ENCODE data around the gene CTNNA2.

CTNNA2 gene

GRCh38 chr2:80519699-80520291, 1006.9 kb downstream of the CTNNA2 start:
- DNase-seq = no peak

DNA sequence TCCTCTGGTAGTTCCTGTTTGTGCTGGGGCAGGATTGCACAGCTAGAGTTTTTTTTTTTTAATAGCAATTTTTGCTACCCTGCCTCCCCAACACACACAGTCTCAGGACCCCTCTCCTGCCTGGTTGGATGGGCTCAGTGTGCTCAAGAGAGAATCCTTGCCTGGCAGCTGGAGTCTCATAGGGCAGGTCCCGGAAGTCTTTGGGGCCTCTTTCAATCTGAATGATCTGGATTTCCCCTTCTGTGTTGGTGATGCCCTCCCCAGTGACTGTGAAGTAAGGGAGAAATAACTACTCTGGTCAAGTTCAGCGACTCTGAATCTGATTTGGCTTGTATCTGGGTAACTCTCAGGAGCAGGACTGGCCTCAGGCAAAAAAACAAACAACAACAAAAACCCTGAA, 1012.3 kb downstream of the CTNNA2 start:
- DNase-seq = no peak

DNA sequence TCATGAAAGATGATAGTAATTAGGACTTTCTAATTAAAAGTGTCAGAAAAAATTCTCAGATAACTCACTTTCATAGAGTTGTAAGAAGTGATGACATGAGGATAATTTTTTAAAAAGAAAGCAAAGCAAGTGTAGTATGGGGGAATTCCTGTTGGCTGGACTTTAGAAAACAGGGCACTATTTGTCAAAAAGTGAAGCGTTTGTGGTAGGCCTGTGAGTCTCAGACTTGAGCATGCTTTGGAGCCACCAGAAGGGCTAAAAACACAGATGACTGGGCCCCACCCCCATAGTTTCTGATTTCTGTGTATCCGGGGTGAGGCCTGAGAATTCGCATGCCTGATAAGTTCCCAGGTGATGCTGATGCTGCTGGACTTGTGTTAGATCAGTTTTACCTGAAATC, 1014.3 kb downstream of the CTNNA2 start:
- DNase-seq = no peak

DNA sequence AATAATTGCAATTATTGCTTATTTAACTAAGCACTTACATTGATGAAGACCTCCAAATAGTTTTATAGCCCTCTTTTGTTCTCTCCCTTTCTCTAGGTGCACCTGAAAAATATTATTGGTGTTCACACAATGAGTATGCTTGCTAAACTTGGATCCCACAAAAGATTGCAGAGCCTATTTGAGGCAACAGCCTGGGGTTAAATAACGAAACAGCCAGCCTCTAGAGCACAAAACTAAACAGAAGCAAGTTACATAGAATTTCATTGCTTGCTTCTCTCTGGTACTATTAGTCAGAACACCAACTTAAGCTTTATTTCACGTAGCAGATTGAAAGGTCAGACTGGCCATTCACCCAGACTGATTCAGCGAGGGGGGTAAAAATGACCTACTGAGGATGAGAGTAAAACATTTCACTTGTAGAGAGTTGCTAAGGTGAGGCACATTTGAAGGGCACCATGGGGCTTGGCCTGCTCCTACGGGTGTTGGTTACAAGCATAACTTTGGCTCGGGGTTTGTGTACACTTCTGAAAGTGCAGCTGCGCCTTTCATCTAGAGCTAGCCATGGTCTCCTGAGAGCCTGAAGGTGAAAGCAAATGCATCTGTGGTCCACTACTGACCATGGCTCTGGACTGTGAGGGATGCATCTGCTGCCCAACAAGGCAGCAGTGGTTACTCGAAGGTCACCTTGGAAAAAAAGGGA, 1016.8 kb downstream of the CTNNA2 start:
- no peak for DNase-seq

GRCh38 chr2:80530442-80531064, 1017.7 kb downstream of the CTNNA2 start:
- DNase-seq = no peak

- no peak for DNase-seq
Observed at GRCh38 chr2:80531319-80531718, 1018.5 kb downstream of the CTNNA2 start.

DNA sequence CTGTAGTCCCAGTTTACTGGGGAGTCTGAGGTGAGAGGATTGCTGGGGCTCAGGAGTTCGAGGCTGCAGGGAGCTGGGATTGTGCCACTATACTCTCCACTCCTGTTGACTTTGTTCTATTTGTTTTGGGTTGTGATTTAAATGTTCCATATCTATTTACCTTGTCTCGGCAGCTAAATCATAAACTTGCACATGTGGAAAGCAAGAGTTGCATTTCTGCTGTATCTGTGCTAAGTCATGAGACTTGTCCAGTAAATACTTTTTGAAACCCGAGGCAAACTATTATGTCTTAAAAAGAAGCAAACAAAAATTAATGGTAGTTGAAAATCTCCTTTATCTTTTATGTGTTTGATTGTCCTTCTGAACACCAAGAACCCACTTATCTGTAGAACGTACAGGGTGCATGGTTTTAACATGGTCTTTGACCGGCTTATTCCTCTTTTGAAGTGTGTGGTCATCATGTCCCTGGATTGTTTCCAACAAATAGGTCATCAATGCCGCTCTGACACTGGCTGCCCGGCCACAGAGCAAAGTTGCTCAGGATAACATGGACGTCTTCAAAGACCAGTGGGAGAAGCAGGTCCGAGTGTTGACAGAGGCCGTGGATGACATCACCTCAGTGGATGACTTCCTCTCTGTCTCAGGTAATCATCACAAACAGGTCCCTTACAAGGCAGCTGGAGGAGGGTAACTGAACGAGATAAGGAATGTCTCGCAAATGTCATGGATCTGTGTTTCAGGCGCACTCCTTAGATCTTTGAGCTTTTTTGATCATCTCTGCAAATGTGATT, 1032.8 kb downstream of the CTNNA2 start:
- DNase-seq = no peak

- no peak for DNase-seq
Observed at GRCh38 chr2:80546766-80547165, 1033.9 kb downstream of the CTNNA2 start.

DNA sequence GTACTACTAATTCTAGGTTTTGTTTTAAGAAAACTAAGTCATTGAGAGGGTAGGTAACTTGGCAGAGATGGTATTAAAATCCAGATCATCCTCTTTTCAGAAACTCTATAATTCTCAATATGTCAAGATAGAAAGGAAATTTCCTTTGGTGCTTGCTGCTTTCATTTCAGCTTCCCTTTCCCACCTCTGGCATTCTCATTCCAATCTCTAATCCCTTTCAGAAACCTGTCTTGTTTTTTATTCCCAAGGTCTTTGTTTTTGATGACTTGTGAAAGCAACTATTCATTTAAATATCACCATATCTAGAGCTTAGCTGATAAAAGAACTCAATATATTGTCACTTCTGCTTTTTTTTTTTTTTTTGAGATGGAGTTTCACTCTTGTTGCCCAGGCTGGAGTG, 1034.5 kb downstream of the CTNNA2 start:
- DNase-seq = no peak

GRCh38 chr2:80548469-80548868, 1035.6 kb downstream of the CTNNA2 start:
- no peak for DNase-seq

DNA sequence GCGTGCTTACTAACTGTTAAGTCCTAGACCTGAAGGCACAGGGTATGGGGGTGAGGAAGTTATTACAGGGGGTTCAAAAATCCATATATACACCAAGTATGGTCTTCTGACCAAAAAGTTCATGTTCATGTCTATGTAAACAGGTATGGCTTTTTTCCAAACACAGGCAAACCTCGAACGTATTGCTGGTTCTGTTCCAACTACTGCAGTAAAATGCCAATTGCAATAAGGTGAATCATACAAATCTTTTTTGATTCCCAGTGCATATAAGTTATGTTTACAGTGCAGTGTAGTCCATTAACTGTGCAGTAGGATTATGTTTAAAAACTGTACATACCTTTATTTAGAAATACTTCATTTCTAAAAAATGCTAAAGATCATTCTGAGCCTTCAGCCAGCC, 1037.0 kb downstream of the CTNNA2 start:
- DNase-seq = no peak

DNA sequence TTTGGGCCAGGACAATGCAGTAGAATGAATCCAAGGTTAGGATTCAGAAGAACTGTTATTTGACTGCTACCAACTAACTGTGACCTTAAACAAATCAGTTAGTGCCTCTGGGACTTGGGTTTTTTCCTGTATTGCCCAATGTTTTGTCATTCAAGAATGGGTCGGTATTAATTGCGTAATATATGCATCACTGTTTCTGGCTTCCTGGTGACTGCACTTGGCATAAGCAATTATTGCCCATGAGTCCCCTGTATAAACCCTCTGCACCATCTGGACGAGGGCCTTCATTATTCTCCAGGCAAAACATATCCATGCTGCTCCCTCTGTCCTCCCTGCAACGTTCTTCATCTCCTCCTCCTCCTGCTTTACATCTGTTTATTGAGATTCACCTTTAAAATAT, 1047.5 kb downstream of the CTNNA2 start:
- no peak for DNase-seq

GRCh38 chr2:80568011-80568410, 1055.2 kb downstream of the CTNNA2 start:
- DNase-seq = no peak

DNA sequence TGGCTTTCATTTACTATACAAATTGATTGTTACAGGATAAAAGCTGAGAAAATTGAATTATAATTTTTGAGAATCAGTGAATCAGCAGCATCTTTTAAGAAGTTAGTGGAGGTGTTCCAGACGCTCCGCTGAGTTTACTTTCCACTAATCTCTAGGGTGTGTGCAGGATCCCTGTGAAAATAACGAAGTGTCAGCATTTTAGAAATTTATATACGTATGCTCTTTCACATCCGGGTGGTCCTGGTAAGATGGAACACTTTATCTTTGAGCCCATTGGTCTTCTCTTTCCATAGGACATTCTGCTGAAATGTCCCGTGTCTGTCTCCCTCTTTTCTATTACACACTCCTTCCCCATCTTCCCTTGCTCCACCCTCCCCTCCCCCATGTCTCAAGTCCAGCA, 1060.3 kb downstream of the CTNNA2 start:
- no peak for DNase-seq

- DNase-seq = no peak
Observed at GRCh38 chr2:80573950-80574349, 1061.1 kb downstream of the CTNNA2 start.

- DNase-seq = no peak
Observed at GRCh38 chr2:80579756-80580155, 1066.9 kb downstream of the CTNNA2 start.

DNA sequence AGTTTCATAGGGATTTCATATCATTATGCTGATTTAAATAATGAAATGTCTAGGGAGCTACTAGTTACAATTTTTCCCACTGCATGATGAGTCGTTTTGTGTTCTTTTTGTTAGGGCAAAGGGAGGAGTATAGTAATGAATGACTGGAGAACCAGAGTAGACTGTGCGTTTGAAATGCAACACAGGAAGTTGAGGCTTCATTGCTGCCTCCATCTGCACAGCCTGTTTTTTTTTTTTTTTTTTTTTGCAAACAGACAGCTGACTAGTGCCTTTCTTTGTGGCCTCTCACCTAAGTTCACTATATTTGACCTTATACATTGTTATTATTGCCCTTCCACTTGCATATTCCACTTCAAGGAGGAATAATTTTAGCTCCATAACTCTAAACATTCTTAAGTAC, 1078.4 kb downstream of the CTNNA2 start:
- DNase-seq = no peak

DNA sequence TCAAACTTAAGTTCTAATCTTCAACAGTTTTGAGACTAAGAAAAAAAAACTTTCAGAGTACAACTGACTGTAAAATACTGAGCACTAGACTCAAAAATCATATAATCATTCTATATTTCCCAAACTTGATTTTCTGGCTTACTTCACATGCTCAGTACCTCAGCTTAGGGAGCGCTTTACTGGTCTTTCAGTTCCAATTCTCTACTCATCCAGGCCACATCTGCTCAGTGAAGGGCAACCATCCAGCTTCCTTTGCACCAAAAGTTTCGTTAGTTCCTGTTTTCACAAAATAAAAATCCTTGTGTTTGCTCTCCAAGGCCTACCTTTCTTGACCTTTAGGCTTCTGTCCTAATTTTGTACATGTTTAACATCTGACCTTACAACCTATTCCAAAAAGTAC, 1079.3 kb downstream of the CTNNA2 start:
- no peak for DNase-seq

DNA sequence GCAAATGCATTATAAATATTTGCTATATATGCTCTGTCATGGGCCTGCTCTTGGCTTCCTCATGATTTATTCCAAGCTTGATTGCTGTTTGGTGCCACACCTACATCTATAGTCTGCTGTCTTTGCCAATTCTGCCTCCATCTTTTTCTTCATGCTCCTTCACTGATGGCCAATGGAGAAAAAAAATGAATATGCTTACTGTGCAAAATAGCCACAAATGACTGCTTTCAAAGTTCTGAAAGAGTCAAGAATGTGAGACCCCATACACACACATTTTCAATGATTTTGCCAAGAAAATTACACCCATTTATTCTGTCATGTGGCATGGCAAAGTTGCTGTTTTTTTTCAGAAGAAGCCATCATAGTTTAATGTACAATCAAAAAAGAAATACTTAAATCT, 1097.3 kb downstream of the CTNNA2 start:
- DNase-seq = no peak

DNA sequence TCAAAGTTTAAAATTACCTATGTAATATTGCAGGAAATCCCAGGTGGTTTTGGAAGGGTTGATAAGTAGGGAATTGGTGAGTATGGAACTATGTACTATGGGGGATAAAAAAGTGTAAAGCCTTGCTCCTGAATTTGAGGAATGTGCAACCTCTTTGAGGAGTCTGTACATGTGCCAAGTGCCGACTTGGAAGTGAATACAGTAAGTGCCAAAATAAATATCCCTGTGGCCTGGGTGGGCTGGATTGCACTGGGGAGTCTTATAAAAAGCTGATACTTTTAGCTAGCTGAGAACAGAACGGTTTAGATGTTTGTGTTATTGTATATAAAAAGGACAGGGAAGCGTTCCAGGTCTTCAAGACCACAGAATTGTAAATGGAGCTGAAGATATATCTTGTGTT, 1108.8 kb downstream of the CTNNA2 start:
- DNase-seq = no peak

- DNase-seq = no peak
Observed at GRCh38 chr2:80624062-80624461, 1111.2 kb downstream of the CTNNA2 start.

DNA sequence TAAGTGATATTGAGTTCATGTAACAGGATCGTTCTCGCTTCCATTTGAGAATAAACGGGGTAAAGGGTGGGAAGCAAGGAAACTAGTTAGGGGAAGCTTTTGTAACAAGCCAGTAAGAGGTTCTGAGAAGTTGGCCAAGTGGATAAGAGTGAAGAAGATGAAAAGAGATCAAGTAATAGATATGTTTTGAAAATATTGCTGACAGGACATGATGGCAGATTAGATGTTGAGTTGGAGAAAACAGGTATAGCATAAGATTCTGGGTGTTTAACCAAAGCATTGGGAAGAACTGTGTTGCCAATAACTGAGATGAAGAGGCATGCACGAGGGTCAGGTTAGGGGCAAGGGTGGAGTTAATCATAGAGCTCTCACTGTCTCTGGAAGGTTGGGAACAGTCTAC, 1121.7 kb downstream of the CTNNA2 start:
- no peak for DNase-seq

DNA sequence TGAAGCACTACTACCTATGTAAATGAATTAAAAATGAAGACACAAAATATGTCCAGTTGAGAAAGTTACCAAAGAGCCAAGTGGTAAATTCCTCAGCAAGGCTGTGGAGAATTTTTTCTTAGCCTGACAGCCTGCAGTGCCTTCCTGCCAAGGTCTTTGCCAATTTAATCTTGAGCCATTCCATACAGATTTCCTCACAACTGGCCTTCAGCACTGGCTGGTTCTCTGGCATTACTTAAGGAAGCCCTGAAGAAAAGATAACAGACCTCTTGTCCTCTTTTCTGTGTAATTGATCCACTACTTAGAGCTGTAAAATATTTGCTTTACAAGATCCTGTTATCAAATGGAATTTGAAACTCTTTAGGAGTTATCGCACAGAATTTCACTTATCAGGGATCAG, 1125.9 kb downstream of the CTNNA2 start:
- DNase-seq = no peak

- no peak for DNase-seq
Observed at GRCh38 chr2:80642465-80642864, 1129.6 kb downstream of the CTNNA2 start.
